ENCODE measurements around the gene NEDD9. TPM values are rescaled to one million over a fixed set of nuclear protein-coding genes. Genes with fewer than 3 reads are reported as not detected.
A peak's percentile ranks its signal among the peaks of the same experiment; 100 is the strongest.

Gene NEDD9
- total and polyA plus RNA-seq, 2 of the 13 experiments (the other 11 are each of a cell fraction or from before 2014, with no cell fraction given) = 27.1 to 389 TPM

GRCh38 chr6:11144393-11144851, 88.0 kb downstream of the NEDD9 start (continued):
- TF ChIP-seq ZNF639 (CRISPR knock-in tag; conservative IDR thresholded peaks at IDR 0.05) (0 out of 2 replicates have a peak, but pooled peaks have one; percentile 30), ZNF83 (CRISPR knock-in tag; IDR thresholded peaks at IDR 0.05; ENCODE audit: borderline replicate concordance) (no peak), PREB (CRISPR knock-in tag; IDR thresholded peaks at IDR 0.05) (no peak), ZNF747 (CRISPR knock-in tag; IDR thresholded peaks at IDR 0.05; ENCODE audit: borderline replicate concordance) (no peak), KIAA2018 (CRISPR knock-in tag; IDR thresholded peaks at IDR 0.05; ENCODE audit: borderline replicate concordance) (no peak), KDM2A (CRISPR knock-in tag; IDR thresholded peaks at IDR 0.05; ENCODE audit: borderline replicate concordance, low read depth) (0 out of 2 replicates have a peak, but pooled peaks have one; percentile 40), SP1 (IDR thresholded peaks at IDR 0.05) (no peak), SP1 (CRISPR knock-in tag; IDR thresholded peaks at IDR 0.05) (0 out of 2 replicates have a peak, but pooled peaks have one; percentile 17), ZNF260 (CRISPR knock-in tag; IDR thresholded peaks at IDR 0.05; ENCODE audit: borderline replicate concordance, low read depth) (no peak), KLF11 (CRISPR knock-in tag; IDR thresholded peaks at IDR 0.05) (no peak), HOMEZ (CRISPR knock-in tag; IDR thresholded peaks at IDR 0.05; ENCODE audit: low read depth) (peak; percentile 35; the same call in 1 of the 2 replicates), ZMYM4 (CRISPR knock-in tag; IDR thresholded peaks at IDR 0.05) (peak; percentile 31; the same call in 1 of the 2 replicates), NR2C2 (CRISPR knock-in tag; IDR thresholded peaks at IDR 0.05; ENCODE audit: borderline replicate concordance) (peak; percentile 76; the same call in 1 of the 2 replicates), PPARG (CRISPR knock-in tag; conservative IDR thresholded peaks at IDR 0.05) (no peak; the same call in 1 of the 2 replicates), CBX1 (IDR thresholded peaks at IDR 0.05; ENCODE audit: low read depth) (no peak), ZNF143 (CRISPR knock-in tag; IDR thresholded peaks at IDR 0.05) (no peak), CHCHD3 (CRISPR knock-in tag; IDR thresholded peaks at IDR 0.05) (no peak), CENPX (CRISPR knock-in tag; IDR thresholded peaks at IDR 0.05) (no peak), ZNF616 (CRISPR knock-in tag; IDR thresholded peaks at IDR 0.05; ENCODE audit: low read depth) (no peak)

All from HepG2 (cell line).